Measurements from ENCODE around the gene SNRK.
"Not testable (repeated sequence)": the region's sequence is repeated elsewhere in the genome, so short reads cannot be mapped to it uniquely, and the experiment has no call there.

SNRK gene

DNA sequence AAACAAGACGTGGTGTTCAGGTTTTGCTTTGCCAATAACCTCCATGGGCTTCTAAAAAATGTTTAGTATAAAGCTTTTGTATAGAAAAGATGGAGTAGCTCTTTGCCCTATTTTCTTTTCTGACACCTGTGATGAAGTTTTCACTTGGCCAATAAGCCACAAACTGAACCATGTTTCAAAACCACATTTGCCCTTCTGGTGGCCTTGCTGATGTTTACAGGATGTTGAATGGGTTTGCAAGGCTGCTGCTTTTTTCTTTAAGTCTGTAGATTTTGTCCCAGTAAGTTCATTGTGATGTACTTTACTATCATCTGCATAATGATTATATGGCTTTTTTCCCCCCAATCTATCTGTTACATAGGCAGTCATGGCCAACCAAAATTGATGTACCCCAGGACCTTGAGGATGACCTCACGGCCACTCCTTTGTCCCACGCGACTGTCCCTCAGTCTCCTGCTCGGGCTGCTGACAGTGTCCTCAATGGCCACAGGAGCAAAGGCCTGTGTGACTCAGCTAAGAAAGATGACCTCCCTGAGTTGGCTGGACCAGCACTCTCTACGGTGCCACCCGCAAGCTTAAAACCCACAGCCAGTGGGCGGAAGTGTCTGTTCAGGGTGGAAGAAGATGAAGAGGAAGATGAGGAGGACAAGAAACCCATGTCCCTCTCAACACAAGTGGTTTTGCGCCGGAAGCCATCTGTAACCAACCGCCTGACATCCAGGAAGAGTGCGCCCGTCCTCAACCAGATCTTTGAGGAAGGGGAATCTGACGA lies 60.8 kb downstream of the SNRK start:
- no peak for DNase-seq

DNA sequence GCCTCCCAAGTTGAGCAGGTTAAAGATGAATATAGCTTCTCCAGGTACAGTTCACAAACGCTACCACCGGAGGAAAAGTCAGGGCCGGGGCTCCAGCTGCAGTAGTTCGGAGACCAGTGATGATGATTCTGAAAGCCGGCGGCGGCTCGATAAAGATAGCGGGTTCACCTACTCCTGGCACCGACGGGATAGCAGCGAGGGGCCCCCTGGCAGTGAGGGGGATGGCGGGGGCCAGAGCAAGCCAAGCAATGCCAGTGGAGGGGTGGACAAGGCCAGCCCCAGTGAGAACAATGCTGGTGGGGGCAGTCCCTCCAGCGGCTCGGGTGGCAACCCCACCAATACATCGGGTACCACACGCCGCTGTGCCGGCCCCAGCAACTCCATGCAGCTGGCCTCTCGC lies 61.4 kb downstream of the SNRK start:
- no peak for DNase-seq

DNA sequence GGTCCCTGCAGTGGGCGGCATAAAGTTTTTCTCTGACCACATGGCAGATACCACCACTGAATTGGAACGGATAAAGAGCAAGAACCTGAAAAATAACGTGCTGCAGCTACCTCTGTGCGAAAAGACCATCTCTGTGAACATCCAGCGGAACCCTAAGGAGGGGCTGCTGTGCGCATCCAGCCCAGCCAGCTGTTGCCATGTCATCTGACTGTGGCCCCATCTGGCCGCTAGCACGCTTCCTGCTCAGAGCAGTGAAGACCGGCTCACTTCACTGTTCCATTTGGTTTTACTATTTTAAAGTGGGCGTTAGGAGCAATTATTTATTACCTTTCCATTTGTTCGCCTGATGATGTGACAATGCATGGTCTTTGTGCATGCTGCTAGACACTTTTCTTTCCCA lies 62.0 kb downstream of the SNRK start:
- no peak for DNase-seq

DNA sequence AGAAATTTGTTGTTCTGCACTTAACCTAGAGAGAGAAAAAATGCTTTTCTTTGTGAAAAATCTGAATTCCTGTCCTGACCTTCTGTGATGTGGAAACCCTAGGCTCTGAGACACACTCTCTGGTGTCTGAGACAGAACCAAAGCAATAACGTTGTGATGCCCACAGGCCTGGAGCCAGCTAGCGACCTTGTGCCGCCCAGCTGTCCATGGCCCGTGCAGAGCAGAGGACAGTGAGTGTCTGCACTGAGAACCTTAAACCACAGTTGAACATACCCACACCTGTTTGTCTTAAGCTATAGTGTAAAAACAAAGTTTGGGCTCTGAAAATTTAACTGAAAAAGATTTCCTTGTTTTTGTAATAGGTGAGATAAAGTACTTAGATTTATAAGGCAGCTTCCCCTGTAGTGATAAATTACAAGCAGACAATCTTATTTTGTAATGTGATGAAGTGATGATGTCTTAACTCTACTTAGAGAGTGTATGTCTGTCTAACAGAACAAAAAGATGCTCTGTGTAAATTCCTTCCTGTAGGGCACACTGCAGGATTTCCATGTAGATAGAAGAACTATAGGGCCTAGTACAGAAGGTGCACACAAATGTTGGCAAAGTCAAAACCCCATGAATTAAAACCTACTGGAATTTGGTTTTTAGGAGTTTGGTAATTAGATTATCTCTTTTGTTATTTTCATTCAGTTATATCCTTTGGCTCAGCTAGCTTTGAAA lies 62.7 kb downstream of the SNRK start:
- DNase-seq = no peak

DNA sequence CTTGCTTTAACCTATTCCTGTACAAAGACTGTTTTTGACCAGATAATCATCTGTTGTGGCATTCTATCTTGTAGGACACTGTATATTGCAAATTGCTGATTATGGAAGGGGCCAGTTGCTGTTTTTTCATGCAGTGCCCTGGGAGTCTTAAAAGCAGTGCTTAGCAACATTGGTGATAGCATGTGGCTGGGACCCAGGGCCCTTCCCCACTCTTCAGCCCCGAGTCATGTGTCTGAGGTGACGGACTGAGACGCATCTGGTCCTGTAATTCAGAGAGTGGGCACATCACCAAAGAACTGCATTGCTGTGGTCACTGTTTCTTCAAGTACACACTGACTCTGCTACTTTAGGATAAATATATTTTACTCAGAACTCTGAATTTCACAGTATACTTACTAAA lies 63.4 kb downstream of the SNRK start:
- DNase-seq = no peak

DNA sequence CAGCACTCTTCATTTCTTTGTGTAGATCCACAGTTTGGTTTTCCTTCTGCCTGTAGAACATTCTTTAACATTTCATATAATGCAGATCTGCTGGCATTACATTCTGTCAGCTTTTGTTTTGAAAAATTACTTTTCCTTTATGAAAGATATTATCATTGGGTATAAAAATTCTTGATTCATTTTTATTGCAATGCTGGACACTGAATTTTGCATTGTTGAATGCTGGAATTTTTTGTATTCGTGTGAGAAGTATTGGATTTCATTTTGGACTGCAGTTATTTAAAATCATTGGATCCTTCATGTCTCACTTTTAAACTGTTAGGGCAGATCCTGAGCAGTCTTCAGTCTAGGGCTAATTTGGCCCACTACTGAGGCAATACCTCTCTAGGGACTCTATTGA lies 67.1 kb downstream of the SNRK start:
- no peak for DNase-seq

DNA sequence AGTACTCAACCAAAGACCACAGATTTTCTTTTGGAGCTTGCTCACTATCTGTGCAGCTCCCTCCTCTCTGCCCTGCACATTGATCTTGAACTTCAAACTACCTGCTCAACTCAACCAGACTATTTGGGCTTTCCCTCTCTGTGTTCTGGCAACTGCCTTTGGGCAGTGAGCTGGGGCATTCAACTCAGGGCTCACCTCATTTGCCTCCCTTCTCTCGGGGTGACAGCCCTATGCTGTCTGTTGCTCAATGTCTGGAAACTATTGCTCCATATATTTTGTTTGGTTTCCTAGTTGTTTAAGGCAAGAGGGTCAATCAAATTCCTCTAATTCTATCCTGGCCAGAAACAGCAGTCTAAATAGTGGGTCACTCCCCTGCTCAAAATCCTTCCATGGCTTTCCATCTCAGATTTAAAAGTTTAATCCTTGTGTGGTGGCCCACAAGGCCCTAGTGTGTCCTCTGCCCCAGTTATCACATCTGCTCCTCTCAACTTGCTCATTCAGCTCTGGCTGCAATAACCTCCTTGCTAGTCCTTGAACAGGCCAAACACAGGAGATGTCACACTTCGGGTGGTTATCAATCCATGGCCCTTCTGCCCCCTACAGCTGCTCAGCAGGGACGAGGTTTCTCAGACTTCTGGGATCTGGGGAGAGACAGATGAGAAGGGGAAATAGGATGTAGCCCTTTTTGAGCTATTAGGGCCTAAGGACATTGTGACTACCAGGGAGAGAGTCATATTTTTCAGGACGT lies 67.8 kb downstream of the SNRK start:
- DNase-seq = no peak

DNA sequence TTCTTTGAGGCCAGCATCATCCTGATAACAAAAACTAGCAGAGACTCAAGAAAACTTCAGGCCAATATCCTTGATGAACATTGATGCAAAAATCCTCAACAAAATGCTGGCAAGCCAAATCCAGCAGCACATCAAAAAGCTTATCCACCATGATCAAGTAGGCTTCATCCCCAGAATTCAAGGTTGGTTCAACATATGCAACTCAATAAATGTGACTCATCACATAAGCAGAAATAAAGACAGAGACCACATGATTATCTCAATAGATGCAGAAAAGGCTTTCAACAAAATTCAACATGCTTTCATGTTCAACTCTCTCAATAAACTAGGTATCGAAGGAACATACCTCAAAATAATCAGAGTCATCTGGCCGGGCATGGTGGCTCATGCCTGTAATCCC lies 69.7 kb downstream of the SNRK start:
- DNase-seq = not testable (repeated sequence)

DNA sequence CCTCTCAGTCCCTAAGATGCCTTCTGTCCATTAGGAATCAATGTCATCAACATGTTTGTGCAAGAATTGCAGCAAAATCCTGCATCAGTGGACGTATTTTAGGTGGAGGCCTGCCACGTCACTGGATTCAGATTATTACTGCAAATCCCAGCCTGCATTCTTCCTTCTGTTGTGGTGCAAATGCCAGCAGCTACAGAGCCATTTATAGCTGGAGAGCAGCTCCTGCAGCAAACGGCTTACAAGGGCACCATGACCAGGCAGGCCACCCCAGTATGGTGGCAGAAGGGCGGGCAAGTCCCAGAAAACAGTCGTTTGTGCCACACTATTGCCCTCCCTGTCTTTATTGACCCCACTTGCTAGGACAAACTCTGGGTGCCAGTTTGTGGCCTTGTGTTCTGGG lies 74.7 kb downstream of the SNRK start:
- DNase-seq = no peak

DNA sequence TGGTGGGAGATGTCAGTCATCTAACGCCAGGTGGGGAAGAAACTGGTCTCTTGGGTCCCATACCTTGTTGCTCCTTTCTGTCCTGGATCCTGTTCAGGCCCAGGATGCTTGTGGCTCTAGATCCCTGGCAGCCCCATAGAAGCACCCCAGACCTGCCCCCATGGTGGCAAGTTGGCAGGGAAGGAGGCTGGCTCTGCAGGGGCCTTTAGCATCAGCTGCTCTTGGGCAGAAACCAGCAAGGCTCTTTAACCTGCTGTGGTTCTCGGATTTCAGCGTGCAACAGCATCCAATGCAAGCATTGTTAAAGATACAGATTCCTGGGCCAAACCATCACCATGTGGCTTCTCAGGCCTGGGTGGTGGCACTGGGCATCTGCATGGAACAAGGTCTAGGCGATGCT lies 75.8 kb downstream of the SNRK start:
- no peak for DNase-seq

DNA sequence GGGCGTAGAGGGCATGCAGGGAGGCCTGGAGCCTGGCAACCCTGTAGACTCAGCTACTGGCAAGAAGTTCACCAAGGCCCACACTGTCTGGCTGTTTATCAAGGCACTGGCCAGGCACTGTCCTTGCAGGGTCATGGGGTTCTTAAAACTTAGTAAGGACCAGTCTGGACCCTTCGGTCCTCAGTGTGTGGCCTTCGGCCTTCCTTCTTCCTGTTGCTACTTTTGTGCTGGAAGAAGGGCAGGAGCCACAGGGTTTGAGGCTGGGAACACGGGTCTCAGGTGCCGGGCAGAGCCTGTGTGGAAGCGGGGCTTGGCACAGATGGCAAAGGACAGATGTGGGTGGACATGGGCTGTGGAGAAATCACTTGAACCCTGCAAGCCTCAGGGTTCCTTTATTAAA lies 76.6 kb downstream of the SNRK start:
- DNase-seq = no peak

DNA sequence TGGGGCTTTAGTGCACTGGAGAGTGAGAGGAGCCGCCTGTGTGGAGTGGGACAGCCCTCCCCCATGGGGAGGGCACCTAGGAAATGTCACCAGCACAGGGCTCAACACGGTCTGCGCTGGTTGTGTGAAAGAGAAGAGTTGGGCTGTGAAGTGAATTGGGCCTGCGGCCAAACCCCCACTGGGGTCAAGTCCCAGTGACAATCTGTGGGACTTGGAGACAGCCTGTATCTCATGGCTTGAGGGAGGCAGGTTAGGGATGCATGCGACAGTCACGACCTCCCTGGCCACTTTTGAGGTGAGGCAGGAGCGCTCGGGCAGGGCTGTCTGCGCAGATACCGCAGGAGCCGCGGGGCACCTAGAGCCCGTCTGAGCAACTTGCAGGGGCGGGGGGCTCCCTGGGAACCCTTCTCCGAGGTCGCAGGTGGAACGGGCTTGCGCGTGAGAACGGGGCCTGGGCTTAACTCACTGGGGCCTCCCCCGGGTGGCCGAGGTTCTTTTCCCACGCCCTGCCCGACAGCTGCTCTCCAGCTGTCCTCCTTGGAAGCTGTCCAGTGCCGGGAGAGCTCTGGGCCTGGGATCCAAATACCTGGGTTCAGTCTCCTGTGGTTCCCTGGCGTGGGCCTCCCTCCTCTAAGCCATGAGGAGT lies 77.4 kb downstream of the SNRK start:
- DNase-seq = no peak

DNA sequence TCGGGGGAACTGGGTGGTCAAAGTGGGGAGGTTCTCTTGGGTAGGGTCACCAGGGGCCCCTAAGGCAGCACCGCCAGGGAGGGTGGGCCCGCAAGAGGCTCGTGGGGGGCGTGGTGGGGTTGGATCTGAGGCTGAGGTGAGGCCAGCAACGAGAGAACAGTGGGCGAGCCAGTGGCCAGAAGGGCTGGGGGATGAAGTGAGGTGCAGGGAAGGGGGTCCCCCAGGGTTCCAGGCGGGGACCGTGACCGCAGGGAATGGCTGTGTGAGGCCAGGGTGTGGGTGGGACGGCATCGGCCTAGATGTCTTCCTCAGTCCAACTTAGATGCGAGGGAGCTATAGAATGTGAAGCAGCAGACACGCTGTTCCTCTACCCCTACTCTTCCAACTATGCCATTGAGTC lies 78.2 kb downstream of the SNRK start:
- DNase-seq = no peak

DNA sequence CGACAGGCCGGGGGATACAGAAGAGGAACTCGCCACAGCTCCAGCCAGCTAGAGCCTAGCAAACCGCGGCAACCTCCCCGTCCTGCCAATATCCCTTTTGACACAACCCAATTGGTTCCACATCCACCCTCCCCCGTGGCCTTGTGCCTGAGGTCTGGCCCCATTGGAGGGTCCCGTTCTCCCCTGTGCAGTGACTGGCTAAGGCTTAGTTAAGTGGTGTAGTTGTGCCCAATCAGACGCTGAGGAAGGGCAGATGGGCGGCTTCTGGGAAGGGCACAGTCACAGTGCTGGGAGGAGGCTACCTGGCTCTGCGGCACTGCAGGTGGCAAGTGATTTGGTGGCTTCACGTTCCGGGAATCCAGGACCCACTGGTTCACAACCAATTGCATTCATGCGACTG lies 78.6 kb downstream of the SNRK start:
- no peak for DNase-seq

DNA sequence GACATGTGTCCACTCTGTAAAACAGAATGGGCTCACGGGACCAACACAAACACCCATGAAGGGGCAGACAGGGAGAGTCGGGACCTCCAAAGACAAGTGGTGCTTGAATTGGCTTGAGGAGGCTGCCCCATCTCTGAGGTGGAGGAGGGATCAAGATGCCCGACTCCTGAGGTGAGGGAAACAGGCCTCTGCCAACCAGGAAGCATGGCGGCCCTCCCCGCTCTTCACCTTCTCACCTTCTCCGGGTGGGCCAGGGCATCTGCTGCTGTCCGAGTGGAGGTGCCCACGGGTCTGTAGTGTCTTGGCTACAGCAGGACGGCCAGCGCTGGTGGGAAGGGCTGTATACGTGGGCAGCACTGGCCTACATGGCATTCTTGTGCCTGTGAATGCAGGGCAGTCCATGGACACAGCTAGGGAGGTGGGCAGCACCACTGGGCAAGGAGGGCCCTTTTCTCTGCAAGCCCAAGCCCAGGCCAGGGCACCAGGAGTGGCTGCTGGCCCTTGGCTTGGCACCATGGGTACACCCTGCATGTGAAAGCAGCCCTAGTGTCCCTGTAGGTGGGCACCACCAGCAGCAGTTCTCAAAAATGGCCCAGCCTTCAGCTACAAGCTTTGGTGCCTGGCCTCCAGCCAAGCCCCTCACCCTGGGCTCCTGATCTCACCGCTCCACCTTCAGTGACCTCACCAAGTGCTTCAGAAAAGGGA lies 79.4 kb downstream of the SNRK start:
- no peak for DNase-seq

DNA sequence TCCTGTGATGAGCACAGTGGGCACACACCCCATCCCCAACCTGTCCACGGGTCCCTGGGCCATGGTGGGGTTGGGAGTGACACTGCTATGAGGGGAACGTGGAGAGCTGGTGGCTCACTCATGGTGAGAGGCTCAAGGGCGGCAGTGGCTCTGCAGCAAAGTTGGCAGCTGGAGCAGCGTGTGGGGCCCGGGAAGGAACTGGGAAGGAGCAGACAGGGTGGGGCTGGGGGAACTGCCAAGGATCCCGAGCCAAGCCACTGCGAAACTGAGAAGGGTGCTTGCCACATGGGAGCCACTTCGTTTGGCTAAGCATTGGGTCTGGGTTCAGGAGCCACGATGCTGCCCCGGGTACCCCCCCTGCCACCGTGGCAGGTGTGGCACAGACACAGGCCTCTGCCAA lies 80.1 kb downstream of the SNRK start:
- DNase-seq = no peak

DNA sequence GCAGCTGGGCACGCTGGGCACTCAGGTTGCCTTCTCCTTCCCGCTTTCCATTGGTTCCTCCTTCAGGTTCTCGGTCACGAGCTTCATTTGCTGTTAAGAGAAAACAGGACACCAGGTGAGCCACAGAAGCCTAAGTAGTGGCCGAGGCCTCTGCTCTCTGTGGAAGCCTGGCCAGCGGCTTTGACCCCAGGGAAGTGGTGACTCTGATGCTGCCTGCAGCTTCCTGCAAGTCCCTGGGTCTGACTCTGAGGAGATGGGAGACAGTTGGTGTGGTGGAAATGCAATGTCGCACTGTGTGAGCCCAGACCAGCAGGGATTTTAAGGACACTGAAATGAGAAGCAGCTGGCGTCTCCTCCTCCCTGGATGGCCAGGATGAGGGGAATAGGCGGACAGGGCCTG lies 80.5 kb downstream of the SNRK start:
- no peak for DNase-seq

DNA sequence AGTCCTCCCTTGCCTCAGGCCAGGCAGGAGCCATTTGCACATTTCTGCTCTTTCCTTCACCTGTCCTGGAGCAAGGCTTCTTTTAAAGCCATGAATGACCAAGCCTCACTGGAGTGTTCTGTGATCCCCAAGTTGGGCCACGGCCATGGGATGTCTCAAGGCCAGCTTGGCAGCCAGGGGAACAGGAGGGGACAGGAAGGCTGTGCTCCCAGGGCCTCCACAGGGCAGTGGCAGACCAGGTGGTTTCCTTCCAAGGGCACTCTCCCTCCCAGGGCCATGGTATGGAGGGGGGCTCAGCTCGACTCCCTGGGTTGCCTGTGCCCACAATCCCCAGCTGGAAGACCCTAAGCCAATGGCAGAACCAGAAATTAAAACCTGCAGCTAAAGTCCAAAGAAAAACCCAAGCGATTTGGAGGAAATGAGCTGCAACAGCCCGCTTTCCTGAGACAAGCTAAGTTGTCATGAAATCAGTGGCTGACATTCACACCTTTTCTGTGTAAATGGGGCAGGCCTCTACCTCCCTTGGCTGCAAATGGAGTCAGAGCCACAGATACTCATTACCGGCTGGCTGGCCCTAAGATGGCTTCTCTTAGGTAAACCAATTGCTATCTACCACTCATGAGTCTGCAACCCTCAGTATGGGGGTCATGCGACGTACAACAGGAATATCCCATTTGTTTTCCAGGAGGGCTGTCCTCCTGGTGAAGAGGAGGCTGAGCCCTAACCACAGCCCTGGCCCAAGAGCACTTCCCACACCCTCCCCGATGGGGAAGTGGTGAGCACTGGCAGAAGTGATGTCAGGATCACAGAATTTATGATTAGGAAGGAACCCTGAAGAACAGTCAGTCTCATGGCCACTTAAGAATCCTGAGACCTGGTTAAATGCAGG lies 83.3 kb downstream of the SNRK start:
- DNase-seq = peak; percentile 57 to 78

DNA sequence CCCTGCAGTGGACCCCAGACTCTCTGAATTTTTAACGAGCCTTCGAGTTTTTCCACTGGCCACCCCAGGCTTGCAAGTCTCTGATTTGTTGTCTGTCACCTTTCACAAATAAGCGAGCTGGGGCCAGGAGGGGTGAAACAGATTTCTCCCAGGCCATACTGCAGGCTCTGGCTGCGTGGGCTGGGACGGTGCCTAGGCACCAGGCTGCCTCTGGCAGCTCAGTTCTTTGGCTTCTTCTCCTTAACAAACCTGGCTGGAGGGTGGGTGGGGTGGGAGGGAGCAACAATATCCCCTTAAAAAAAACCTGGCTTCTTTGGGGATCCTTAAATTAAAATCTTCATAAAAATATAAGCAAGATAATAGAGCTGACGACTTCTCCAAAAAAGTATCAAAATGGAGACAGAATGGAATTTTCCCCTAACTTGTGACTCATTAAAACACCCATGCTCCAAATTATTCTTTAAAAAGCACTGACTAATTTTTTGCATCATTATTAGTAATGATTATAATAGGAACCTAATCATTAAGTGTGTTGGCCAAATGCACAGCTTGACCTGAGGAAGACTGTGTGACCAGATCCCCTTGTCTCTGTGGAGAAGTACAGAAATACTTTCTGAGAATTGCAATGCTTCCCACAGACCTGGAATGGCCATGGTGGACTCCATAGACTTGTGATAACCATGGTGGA lies 84.1 kb downstream of the SNRK start:
- no peak for DNase-seq

DNA sequence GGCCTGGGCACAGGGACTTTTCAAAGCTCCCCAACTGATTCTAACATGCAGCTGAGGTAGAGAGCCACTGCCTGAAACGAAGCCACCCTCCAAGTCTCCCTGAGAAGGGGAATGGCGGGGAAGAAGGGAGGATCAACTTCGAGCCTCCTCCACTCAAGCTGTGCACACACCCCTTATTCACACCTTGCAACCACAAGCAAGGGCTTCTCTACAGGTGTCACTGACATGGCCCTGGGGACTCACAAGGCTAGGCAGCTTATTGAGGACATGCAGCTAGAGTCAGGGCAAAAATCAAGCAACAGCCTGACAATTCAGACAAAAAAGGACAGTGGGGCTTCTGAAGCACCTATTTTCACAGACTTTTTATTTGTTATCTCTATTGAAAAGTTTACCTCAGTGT lies 85.2 kb downstream of the SNRK start:
- no peak for DNase-seq

Measured in AML-193 (cell line).